GM12891 (cell line): ENCODE data around the gene NFATC1.
A peak's percentile ranks its signal among the peaks of the same experiment; 100 is the strongest.

ENCODE experiments used
- DNase-seq: peaks from one replicate; pipeline ENCODE4 v3.0.0; 2011; ENCODE audit warnings: low spot score; ENCODE audit not compliant: insufficient read length
- FAIRE-seq: peaks from 2 replicates; lab custom pipeline; 2011; peaks lifted over from hg19 to GRCh38; lab: Jason Lieb, UNC
- PAX5 ChIP-seq: IDR thresholded peaks from 2 replicates; pipeline ENCODE4 v1.6.1; 2011; ENCODE audit warnings: low read length, moderate library complexity, mild to moderate bottlenecking; ENCODE audit not compliant: insufficient read depth, severe bottlenecking
- POLR2A ChIP-seq: IDR thresholded peaks from 2 replicates; pipeline ENCODE4 v1.6.1; 2011; ENCODE audit warnings: low read depth, low read length, control low read depth
- POLR2AphosphoS5 ChIP-seq: IDR thresholded peaks from 2 replicates; pipeline ENCODE4 v1.6.1; 2011; ENCODE audit warnings: low read depth, low read length, control low read depth
- POU2F2 ChIP-seq: IDR thresholded peaks from 2 replicates; pipeline ENCODE4 v1.6.1; 2011; ENCODE audit warnings: low read depth, mild to moderate bottlenecking, control low read depth, low read length, moderate library complexity
- SPI1 ChIP-seq: IDR thresholded peaks from 2 replicates; pipeline ENCODE4 v1.6.1; 2011; ENCODE audit warnings: low read depth, low read length, control low read depth
- TAF1 ChIP-seq: IDR thresholded peaks from 2 replicates; pipeline ENCODE4 v1.6.1; 2011; ENCODE audit warnings: low read depth, low read length, control low read depth

The NFATC1 gene

DNA sequence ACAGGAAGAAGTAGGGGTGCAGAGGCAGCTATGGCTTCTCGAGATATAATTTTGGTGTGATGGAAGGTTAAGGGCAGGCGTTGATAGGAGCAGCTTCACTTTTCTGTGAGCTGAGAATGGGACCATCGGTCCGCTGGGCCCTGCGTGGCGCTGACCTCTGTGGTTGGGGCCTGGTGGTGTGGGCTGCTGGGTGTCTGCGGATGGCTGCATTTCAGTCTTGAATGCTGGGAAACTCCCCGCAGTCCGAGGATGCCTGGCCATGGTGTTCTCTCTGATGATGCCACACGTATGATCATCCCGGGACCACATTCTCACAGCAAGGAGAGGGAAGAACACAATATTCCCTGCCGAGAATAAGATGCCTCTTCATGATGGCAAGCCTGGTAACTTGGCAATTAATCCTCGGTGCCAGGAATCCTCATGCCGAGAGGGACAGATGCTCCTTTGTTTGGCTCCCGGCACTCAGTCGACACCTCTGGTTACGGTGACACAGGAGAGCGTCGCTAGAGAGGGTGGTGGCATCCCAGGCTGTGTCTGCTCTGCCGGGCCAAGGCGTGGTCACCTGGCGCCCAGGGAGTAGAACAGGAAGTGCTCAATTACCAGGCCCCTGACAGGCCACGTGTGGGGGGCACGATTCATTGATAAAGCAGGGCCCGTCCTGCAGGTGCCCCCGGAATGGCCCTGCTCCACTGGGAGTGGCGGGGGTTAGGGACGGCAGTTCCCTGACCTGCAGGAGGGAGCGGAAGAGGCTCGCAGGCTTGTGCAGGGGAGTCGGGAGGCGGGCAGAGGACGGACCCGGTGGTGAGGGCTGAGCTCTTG, 164.5 kb downstream of the NFATC1 start:
- DNase-seq (no peak), FAIRE-seq (no peak)
- TF ChIP-seq PAX5 (no peak), SPI1 (no peak), POLR2A (no peak)

DNA sequence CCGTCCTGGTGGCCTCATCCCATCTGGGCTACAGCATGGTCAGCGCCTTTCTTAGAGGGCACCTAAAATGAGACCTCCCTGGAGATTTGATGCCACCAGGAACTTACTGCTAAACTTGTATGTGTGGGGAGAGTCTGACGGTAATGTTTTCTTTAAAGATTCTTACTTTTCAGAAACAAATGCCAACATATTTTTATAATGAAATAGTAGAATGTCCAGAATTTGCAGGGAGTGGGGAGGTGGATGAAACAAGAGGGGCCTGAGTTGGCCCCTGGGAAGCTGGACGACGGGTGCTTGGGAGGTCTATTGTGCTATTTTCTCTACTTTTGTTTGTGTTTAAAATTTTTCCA, 165.1 kb downstream of the NFATC1 start:
- TF ChIP-seq POLR2AphosphoS5: no peak
- TF ChIP-seq POLR2A: no peak
- TF ChIP-seq POU2F2: no peak
- TF ChIP-seq PAX5: no peak
- no peak for TF ChIP-seq SPI1
- no peak for TF ChIP-seq TAF1
- DNase-seq (no peak), FAIRE-seq (no peak)

DNA sequence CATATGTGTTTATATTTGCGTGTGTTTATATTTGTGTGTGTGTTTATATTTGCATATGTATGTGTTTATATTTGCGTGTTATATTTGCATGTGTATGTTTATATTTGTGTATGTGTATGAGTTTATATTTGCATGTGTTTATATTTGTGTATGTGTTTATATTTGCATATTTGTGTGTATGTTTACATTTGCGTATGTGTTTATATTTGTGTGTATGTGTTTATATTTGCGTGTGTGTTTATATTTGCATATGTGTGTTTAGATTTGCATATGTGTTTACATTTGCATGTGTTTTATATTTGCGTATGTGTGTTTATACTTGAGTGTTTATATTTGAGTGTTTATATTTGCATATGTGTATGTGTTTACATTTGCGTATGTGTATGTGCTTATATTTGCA, 168.2 kb downstream of the NFATC1 start:
- DNase-seq (no peak), FAIRE-seq (no peak)
- TF ChIP-seq POLR2AphosphoS5 (no peak), PAX5 (no peak), SPI1 (no peak), POU2F2 (no peak), TAF1 (no peak), POLR2A (no peak)

DNA sequence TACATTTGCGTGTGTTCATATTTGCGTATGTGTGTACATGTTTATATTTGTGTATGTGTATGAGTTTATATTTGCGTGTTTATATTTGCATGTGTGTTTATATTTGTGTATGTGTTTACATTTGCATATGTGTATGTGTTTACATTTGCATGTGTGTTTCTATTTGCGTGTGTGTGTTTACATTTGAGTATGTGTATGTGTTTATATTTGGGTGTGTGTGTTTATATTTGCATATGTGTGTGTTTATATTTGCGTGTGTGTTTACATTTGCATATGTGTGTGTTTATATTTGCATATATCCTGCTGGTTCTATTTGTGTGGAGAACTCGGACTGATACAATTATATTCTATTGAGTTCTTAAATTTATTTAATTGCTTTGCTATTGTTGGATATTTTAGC, 168.7 kb downstream of the NFATC1 start:
- TF ChIP-seq PAX5 (no peak), TAF1 (no peak), POU2F2 (no peak), SPI1 (no peak), POLR2A (no peak), POLR2AphosphoS5 (no peak)
- FAIRE-seq (peak; percentile 70), DNase-seq (no peak)

DNA sequence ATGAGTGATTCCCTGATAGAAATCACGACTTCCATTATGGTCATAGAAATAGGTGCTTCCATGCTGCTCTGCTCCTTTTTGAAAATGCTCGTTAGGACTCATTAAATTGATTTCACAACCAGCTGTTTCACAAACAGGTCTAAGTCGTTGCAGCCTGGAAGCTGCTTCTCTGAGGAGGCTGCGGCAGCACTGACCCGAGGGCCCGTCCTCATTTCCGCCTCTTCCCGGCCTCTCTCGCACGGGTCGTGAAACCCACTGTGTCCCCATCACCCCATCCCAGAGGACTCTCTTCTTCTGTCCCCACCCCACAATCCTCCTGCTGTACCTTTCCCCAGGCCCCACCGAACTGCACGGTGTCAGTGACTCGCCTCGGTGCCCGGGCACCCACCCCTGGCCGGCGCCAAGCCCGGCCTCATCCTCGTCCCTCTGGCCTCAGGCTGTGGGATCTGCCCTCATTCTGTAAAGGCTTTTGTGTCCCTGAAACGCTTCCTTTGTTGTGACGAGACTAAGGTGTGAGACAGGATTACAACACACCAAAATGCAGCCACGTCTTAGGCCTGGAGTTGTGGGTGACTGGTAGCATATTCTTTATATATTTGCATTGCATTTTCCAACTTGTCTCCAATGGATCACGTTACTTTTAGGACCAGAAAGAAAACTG, 171.2 kb downstream of the NFATC1 start:
- DNase-seq (no peak), FAIRE-seq (no peak)
- TF ChIP-seq SPI1 (no peak), PAX5 (no peak), POLR2AphosphoS5 (no peak), TAF1 (no peak), POLR2A (no peak), POU2F2 (no peak)

DNA sequence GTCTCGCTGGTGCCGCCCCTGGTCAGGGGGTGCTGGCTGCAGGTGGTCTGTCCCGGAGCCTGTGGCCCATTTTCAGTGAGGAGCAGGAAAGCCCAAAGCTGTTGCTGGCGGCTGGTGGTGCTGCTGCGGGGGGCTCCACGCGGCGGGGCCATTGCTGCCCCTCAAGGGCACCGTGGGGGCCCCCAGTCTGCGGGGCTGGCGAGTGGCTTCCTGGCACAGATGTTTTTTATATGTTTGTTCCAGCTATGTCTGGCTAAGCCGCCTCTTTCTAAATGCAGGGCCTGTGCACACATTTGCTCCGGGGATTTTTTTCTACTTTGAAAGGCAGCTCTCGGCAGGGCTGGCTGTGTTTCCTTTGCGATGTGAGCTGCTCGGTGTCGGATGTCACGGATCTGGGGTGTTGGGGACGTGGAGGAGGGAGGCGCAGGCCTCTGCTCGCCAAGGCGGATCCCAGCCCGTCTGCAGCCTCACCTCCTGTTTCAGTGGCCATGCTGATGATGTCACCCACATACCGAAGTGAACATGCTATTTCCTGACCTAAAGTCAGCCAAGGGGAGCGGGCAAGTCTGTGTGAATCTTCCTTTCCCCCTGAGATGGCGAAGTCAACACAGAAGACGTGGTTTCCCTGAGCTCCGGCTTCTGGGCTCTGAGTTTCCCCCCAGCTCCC, 171.9 kb downstream of the NFATC1 start:
- TF ChIP-seq PAX5: no peak
- no peak for TF ChIP-seq TAF1
- TF ChIP-seq POU2F2: no peak
- TF ChIP-seq POLR2A: no peak
- TF ChIP-seq SPI1: no peak
- TF ChIP-seq POLR2AphosphoS5: no peak
- no peak for DNase-seq
- FAIRE-seq: no peak

DNA sequence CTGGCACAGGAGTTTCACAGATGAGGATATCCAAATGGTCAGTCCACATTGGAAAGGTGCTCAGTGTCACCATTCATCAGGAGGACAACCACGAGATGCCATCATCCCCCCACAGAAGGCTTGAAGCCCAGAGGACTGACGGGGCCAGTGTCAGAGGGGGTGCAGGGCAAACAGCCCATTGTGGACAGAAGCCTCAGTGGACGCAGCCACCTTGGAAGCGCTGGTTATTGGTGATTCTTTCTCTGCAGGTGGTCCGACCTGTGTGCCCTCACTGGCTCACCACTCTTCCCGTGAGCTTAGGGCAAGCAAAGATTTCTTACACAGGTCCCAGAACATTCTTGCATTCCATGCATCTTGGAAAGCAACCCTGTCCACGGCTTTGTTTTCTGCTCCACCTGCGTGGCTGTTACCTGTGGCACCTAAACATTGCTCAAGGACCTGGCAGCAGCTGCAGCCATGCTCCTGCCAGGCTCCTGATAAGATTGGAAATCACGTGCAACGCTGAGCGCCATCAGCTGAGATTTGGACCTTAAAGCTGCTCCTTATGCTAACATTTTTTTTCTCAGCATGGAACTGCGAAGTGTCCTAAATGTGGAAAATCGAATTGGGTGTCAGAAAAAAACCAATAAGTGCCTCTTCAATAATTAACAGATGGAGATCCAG, 172.9 kb downstream of the NFATC1 start:
- FAIRE-seq (no peak), DNase-seq (no peak)
- no peak for TF ChIP-seq TAF1

DNA sequence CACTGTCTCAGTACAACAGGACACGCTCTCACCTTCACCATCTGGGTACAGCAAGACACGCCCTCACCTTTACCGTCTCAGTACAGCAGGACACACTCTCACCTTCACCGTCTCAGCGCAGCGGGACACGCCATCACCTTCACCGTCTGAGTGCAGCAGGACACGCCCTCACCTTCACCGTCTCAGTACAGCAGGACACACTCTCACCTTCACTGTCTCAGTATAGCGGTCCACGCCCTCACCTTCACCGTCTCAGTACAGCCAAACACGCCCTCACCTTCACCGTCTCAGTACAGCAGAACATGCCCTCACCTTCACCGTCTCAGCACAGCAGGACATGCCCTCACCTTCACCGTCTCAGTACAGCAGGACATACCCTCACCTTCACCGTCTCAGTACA, 174.0 kb downstream of the NFATC1 start:
- no peak for FAIRE-seq
- no peak for DNase-seq
- TF ChIP-seq POU2F2: no peak
- TF ChIP-seq SPI1: no peak
- TF ChIP-seq POLR2AphosphoS5: no peak
- TF ChIP-seq POLR2A: no peak
- no peak for TF ChIP-seq TAF1
- no peak for TF ChIP-seq PAX5

DNA sequence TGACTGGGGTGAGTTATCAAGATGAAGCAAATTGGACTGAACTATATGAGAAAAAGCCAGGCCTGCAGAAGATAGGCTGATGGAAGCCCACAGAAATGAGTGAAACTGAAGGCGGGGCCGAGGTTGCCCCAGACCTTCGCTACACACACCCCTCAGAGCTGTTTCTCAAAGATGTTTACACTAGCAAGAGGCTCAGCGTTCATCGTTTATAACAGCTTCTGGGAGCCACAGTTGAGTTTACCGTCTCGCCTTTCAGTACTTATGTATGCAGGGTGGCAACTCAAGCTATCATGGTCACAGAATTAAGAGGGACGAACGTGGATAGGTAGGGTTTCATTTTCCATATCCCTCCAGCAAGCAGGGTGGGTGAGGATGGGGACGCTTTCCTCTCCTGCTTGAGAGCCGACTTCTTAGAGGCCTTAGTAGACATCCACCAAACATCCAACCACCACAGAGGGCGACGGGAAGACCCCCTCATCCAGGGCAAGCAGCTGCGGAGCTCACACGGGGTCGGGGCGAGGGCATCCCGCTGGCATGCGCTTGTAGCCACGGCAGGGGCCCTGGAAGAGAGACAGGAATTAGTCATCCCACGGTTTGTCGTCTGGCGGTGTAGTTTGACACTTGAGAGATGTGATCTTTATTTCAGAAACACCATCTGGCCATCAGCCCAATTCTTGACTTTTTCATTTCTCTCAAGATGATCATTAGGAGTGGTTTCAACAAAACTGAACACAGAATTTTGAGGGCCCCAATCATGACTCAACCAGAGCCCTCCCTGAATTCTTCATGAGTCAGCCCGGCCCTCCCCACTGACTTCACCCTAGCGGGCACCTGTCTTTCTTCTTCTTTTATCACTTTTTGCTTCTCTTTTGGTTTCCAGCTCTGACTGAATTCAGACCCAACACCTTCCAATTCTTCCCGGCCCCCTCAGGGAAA, 174.8 kb downstream of the NFATC1 start:
- TF ChIP-seq POU2F2 (no peak), TAF1 (no peak), SPI1 (no peak), POLR2AphosphoS5 (no peak), POLR2A (no peak), PAX5 (no peak)
- no peak for FAIRE-seq

More for the DNA sequence above, 174.8 kb downstream of the NFATC1 start:
- DNase-seq: no peak
